SK-N-MC (cell line): Measurements from ENCODE around the gene PDK2.

ENCODE experiments used
- DNase-seq: peaks from one replicate; pipeline ENCODE4 v3.0.0-alpha.2; 2011; ENCODE audit warnings: low read depth, low spot score
- H3K27ac ChIP-seq: fragments of 200-600 bp; sonication (generic); 2 replicates; pipeline ENCODE4 v1.5.1; 2016; ENCODE audit warnings: mixed run types
- H3K36me3 ChIP-seq: fragments of 200-600 bp; sonication (generic); 2 replicates; pipeline ENCODE4 v1.6.1; 2017; ENCODE audit warnings: antibody characterized with exemption, low read length, mixed read lengths; ENCODE audit not compliant: insufficient read depth
- H3K4me3 ChIP-seq: fragments of 200-600 bp; sonication (generic); 2 replicates; pipeline ENCODE4 v1.5.1; 2016
- H3K9ac ChIP-seq: fragments of 200-600 bp; sonication (generic); 2 replicates; pipeline ENCODE4 v1.8.0; 2017; ENCODE audit warnings: mixed run types, mixed read lengths; ENCODE audit not compliant: insufficient read length
- H3K9me3 ChIP-seq: fragments of 200-600 bp; sonication (generic); 2 replicates; pipeline ENCODE4 v1.6.1; 2017; ENCODE audit warnings: low read depth, mild to moderate bottlenecking, antibody characterized with exemption, low read length, moderate library complexity, mixed read lengths
- EZH2 ChIP-seq: fragments of 200-600 bp; sonication (generic); IDR thresholded peaks from one replicate; pipeline ENCODE4 v1.6.1; 2017; ENCODE audit warnings: antibody characterized with exemption
- FOXP2 ChIP-seq: optimal IDR thresholded peaks from 2 replicates; pipeline ENCODE3; 2011; ENCODE audit warnings: mild to moderate bottlenecking, moderate library complexity; ENCODE audit not compliant: insufficient read depth; ENCODE audit errors: extremely low read length, control extremely low read depth
- POLR2AphosphoS5 ChIP-seq: IDR thresholded peaks from 2 replicates; pipeline ENCODE4 v1.6.1; 2012; ENCODE audit warnings: mild to moderate bottlenecking, low read depth, low read length, borderline replicate concordance

Gene PDK2

GRCh38 chr17:50103252-50103651 is 8.1 kb downstream of the PDK2 start:
- TF ChIP-seq POLR2AphosphoS5 (no peak), FOXP2 (no peak), EZH2 (no peak)
- Histone ChIP-seq H3K4me3 (no peak overlapping the region), H3K36me3 (no peaks in the 10 kb centered on the region), H3K9me3 (no peaks in the 10 kb centered on the region), H3K27ac (no peak overlapping the region), H3K9ac (no peak overlapping the region)
- DNase-seq, result no peak

DNA sequence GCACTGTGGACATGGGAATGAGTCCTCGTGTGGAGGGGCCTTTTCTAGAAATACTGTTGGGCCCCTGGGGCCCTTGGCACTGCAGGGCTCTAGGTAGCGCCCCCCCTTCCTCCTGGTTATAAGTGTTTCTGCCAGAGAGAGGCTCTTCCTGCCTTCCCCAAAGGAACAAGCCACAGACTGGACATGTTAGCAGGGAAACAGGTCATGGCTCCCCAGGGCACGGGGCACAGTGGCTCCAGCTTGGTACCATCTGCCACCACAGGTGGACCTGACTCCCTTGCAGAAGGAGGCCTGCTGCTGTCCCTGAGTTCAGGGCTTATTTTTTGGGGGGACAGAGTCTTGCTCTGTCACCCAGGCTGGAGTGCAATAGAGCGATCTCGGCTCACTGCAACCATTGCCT is 8.8 kb downstream of the PDK2 start:
- H3K9me3 ChIP-seq, result no peaks in the 10 kb centered on the region
- TF ChIP-seq FOXP2 (no peak), POLR2AphosphoS5 (no peak), EZH2 (no peak)
- no peak overlapping the region for H3K9ac ChIP-seq
- no peaks in the 10 kb centered on the region for H3K36me3 ChIP-seq
- no peak for DNase-seq
- H3K27ac ChIP-seq, result no peak overlapping the region
- H3K4me3 ChIP-seq, result no peak overlapping the region

DNA sequence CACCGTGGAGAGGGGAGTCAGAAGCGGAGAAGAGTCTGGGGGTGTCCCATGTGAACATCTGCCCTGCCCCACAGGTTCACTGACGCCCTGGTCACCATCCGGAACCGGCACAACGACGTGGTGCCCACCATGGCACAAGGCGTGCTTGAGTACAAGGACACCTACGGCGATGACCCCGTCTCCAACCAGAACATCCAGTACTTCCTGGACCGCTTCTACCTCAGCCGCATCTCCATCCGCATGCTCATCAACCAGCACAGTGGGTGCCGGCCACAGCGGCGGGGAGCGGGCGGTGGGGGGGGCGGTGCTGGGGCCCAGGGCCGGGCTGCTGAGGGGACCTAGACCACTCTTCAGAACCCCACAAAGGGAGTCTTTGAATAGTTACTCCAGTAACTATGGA is 10.7 kb downstream of the PDK2 start:
- no peaks in the 10 kb centered on the region for H3K9me3 ChIP-seq
- no peak overlapping the region for H3K4me3 ChIP-seq
- no peak for TF ChIP-seq POLR2AphosphoS5
- TF ChIP-seq FOXP2, result no peak
- no peak for TF ChIP-seq EZH2
- H3K27ac ChIP-seq, result no peak overlapping the region
- no peaks in the 10 kb centered on the region for H3K36me3 ChIP-seq
- no peak for DNase-seq
- H3K9ac ChIP-seq, result no peak overlapping the region

GRCh38 chr17:50106393-50107131 is 11.4 kb downstream of the PDK2 start:
- Histone ChIP-seq H3K9ac (no peak overlapping the region), H3K36me3 (no peaks in the 10 kb centered on the region), H3K4me3 (no peak overlapping the region), H3K9me3 (no peaks in the 10 kb centered on the region), H3K27ac (no peak overlapping the region)
- TF ChIP-seq EZH2 (no peak), POLR2AphosphoS5 (no peak), FOXP2 (no peak)
- no peak for DNase-seq

DNA sequence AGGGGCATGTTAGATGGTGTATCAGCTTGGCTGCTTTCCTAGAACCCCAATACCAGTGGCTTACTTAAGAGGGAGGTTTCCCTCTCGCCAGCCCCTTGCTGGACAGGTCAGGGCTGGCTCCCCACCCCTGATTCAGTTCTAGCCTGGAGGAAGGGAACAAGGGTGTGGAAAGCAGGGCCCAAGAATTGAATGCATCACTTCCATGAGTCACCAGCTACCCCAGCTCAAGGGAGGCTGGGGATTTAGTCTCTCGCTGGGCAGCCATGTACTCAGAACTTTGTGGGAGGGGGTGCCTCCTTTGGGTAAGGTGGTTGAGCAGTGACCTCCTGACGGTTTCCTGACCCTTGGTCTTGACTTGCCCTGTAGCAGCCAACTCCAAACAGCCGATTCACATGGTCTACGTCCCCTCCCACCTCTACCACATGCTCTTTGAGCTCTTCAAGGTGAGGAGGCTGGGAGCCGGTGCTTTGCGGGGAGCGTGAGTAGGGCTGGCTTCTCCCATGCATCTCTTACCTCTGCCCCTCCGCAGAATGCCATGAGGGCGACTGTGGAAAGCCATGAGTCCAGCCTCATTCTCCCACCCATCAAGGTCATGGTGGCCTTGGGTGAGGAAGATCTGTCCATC is 12.8 kb downstream of the PDK2 start:
- no peaks in the 10 kb centered on the region for H3K9me3 ChIP-seq
- DNase-seq, result no peak
- no peak overlapping the region for H3K4me3 ChIP-seq
- H3K27ac ChIP-seq, result no peak overlapping the region
- H3K36me3 ChIP-seq, result no peaks in the 10 kb centered on the region
- TF ChIP-seq EZH2, result no peak
- TF ChIP-seq FOXP2, result no peak
- no peak for TF ChIP-seq POLR2AphosphoS5
- no peak overlapping the region for H3K9ac ChIP-seq

DNA sequence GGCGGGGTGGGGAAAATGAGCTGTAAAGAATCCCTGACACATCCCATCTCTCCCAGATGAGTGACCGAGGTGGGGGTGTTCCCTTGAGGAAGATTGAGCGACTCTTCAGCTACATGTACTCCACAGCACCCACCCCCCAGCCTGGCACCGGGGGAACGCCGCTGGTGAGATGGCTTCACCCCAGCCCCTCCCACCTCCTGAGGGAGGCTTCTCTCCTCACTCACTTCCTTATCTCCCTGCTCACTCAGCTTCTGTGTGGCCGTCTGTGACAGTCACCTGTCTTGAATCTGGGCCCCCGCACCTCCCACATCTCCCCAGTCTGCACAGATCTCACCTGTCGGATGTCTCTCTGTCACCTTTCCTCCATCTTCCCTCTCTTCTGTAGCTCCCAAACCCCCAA is 13.4 kb downstream of the PDK2 start:
- Histone ChIP-seq H3K4me3 (no peak overlapping the region), H3K27ac (no peak overlapping the region), H3K9ac (no peak overlapping the region), H3K9me3 (no peaks in the 10 kb centered on the region), H3K36me3 (no peaks in the 10 kb centered on the region; the same call in 1 of the 2 replicates)
- no peak for DNase-seq
- TF ChIP-seq EZH2 (no peak), FOXP2 (no peak), POLR2AphosphoS5 (no peak)

- Histone ChIP-seq H3K27ac (no peak overlapping the region), H3K9ac (no peak overlapping the region), H3K4me3 (no peak overlapping the region), H3K36me3 (no peaks in the 10 kb centered on the region; the same call in 1 of the 2 replicates), H3K9me3 (no peaks in the 10 kb centered on the region)
- TF ChIP-seq POLR2AphosphoS5, result no peak
- TF ChIP-seq FOXP2, result no peak
- TF ChIP-seq EZH2, result no peak
- no peak for DNase-seq
Measured at GRCh38 chr17:50109207-50109606, 14.1 kb downstream of the PDK2 start.

DNA sequence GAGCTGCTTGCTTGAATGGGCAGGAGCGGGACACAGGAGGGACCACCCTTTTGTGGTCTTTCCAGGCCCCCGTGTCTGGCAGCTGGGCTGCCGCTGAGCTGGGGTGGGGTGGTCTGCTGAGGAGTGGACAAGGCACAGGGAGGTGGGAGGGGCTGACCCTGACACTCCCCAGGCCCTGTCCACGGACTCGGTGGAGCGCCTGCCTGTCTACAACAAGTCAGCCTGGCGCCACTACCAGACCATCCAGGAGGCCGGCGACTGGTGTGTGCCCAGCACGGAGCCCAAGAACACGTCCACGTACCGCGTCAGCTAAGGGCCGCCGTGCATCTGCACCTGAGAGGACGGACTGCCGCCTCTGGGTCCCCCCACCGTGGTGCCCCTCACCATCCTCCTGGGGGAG is 14.6 kb downstream of the PDK2 start:
- Histone ChIP-seq H3K9me3 (no peaks in the 10 kb centered on the region), H3K36me3 (no peaks in the 10 kb centered on the region; the same call in 1 of the 2 replicates), H3K4me3 (no peak overlapping the region), H3K27ac (no peak overlapping the region), H3K9ac (no peak overlapping the region)
- TF ChIP-seq POLR2AphosphoS5 (no peak), FOXP2 (no peak), EZH2 (no peak)
- no peak for DNase-seq

- Histone ChIP-seq H3K9ac (no peak overlapping the region), H3K27ac (no peak overlapping the region), H3K36me3 (no peaks in the 10 kb centered on the region; the same call in 1 of the 2 replicates), H3K4me3 (no peak overlapping the region), H3K9me3 (no peaks in the 10 kb centered on the region)
- DNase-seq, result no peak
- TF ChIP-seq FOXP2 (no peak), EZH2 (no peak), POLR2AphosphoS5 (no peak)
Measured at GRCh38 chr17:50110591-50111349, 15.6 kb downstream of the PDK2 start.
